SKM-1 treated with dmso at 0.1 percent for 144 hours (cell line): Measurements from ENCODE around the gene SSB.
"Not testable (repeated sequence)": the region's sequence is repeated elsewhere in the genome, so short reads cannot be mapped to it uniquely, and the experiment has no call there.

ENCODE experiments used
- DNase-seq: peaks from one replicate; lab custom pipeline; 2025; ENCODE audit not compliant: unreplicated experiment; lab: John Stamatoyannopoulos, UW

Gene SSB

DNA sequence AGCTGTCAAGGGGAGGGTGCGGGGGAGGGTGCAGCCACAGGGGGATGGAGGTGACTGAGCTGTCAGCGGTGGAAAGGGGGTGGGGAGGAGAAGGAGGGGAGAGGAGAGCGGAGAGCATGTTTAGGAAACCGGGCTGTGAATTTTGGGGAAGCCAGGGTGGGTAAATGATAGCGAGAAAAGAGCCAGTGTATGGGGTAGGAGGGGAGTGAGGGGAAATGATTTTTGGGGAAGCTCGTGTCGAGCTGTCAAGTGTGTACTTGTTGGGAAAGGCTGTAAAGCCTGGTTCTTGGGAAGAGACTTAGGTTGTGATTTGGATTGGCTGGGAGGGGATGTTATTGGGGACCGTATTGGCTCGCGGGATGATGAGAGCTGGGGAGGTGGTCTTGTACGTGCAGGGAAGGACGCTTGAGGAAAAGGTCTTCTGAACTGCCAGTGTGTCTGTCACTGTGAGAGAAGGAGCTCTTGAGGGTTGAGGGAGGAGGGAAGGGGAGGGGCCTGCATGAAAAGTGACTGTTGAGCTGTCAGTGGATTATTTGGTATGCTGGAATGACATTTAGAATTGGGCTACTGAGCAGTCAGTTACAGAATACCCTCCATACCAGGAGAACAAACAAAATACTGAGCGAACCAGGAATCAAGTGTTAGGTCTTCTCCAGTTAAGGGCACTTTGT is 29.6 kb downstream of the SSB start:
- peak; percentile 20 for DNase-seq

- no peak for DNase-seq
Measured at GRCh38 chr2:169834401-169834800, 35.7 kb downstream of the SSB start.

- no peak for DNase-seq
Measured at GRCh38 chr2:169838743-169839489, 40.2 kb downstream of the SSB start.

DNA sequence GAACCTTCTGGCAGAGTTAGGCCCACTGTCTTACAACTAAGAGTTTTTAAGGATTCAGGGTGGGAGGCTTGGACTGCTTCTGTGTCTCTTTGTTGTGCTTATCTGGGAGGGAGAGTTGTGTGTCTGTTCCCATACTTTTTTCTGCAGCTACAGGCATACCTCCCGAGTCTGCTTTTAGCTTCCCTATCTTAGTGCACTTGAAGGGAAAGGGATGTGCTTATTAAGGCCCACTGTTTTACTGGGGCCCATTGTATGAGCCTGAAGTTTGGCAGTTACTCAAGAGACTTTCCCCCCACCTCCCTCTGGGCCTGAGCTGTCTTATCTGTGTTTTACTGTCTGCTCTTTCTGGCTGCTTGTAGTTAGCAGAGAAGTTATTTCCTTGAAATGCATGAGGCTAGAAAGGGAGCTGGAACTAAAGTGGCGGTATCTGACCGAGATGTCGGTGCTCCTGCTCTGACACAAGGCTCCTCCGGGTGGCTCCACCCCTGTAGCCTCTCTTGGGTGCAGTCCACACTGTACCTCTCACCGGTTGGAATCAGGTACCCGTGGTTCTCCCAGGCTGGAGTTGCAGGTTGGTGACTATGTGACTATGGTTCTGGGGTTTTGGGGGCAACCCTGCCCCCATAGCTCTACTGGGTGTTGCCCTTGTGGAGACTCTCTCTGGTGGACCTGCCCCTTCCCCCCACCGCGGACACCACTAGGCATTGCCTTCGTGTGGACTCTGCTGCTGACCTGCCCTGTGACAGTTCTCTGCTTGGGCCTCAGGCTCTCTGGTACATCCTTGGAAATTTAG is 41.5 kb downstream of the SSB start:
- no peak for DNase-seq

GRCh38 chr2:169840747-169841142 is 42.1 kb downstream of the SSB start:
- no peak for DNase-seq

DNA sequence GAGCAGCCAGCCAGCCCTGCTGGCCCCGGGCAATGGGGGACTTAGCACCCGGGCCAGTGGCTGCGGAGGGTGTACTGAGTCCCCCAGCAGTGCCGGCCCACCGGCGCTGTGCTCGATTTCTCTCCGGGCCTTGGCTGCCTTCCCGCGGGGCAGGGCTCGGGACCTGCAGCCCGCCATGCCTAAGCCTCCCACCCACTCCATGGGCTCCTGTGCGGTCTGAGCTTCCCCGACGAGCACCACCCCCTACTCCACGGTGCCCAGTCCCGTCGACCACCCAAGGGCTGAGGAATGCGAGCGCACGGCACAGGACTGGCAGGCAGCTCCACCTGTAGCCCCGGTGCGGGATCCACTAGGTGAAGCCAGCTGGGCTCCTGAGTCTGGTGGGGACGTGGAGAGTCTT is 43.0 kb downstream of the SSB start:
- not testable (repeated sequence) for DNase-seq

GRCh38 chr2:169845016-169845415 is 46.3 kb downstream of the SSB start:
- DNase-seq = no peak

- DNase-seq = not testable (repeated sequence)
Measured at GRCh38 chr2:169848959-169849693, 50.5 kb downstream of the SSB start.

DNA sequence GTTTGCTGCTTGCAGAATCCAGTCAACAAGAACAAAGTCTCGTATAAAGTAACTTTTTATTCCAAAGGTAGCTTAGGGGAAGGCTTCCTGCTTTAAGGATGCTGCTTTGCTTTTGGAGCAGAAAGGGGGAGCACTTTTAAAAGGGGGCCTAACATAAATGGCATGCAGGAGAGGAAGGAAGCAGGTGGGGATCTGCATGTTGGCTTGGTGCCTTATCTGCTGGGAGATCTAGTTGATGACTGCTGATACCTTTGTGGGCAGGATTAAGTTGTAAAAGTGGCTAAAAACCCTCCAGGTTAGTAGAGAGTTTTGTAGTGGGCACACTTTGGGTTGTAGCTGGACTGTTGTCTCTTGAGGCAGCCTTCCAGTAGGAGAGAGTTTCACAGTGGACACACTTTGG is 51.0 kb downstream of the SSB start:
- DNase-seq = no peak

- DNase-seq = no peak
Measured at GRCh38 chr2:169853041-169853668, 54.5 kb downstream of the SSB start.

DNA sequence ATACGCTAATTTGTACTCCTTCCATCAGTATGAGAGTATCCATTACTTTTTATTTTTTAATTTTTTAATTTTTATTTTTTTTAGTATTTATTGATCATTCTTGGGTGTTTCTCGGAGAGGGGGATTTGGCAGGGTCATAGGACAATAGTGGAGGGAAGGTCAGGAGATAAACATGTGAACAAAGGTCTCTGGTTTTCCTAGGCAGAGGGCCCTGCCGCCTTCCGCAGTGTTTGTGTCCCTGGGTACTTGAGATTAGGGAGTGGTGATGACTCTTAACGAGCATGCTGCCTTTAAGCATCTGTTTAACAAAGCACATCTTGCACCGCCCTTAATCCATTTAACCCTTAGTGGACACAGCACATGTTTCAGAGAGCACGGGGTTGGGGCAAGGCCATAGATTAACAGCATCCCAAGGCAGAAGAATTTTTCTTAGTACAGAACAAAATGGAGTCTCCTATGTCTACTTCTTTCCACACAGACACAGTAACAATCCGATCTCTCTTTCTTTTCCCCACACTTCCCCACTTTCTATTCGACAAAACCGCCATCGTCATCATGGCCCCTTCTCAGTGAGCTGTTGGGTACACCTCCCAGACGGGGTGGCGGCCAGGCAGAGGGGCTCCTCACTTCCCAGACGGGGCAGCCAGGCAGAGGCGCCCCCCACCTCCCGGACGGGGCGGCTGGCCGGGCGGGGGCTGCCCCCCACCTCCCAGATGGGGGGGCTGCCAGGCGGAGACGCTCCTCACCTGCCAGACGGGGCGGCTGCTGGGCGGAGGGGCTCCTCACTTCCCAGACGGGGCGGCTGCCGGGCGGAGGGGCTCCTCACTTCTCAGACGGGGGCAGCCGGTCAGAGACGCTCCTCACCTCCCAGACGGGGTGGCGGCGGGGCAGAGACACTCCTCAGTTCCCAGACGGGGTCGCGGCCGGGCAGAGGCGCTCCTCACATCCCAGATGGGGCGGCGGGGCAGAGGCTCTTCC is 56.9 kb downstream of the SSB start:
- DNase-seq = not testable (repeated sequence)

- no peak for DNase-seq
Measured at GRCh38 chr2:169859423-169859822, 60.8 kb downstream of the SSB start.

GRCh38 chr2:169860149-169860548 is 61.5 kb downstream of the SSB start:
- DNase-seq = no peak
